Ectodermal cell (in vitro differentiated cells): Measurements from ENCODE around the gene ITGA2B.

Experiments used
- H3K27ac ChIP-seq: 2 replicates; pipeline ENCODE4 v1.7.0; 2013; ENCODE audit warnings: mild to moderate bottlenecking, low read depth, low read length; ENCODE audit not compliant: insufficient read depth, poor library complexity, severe bottlenecking
- H3K27me3 ChIP-seq: 2 replicates; pipeline ENCODE4 v1.7.0; 2013; ENCODE audit warnings: mild to moderate bottlenecking, low read length; ENCODE audit not compliant: insufficient read depth, control insufficient read depth, poor library complexity, severe bottlenecking
- H3K36me3 ChIP-seq: one replicate; pipeline ENCODE4 v1.7.0; 2013; ENCODE audit warnings: low read length; ENCODE audit not compliant: control insufficient read depth, insufficient read depth
- H3K4me1 ChIP-seq: one replicate; pipeline ENCODE4 v1.7.0; 2013; ENCODE audit warnings: low read length; ENCODE audit not compliant: control insufficient read depth, insufficient read depth
- H3K4me3 ChIP-seq: 2 replicates; pipeline ENCODE4 v1.7.0; 2013; ENCODE audit warnings: low read depth, low read length, control low read depth; ENCODE audit not compliant: insufficient read depth
- H3K9me3 ChIP-seq: 2 replicates; pipeline ENCODE4 v1.7.0; 2013; ENCODE audit warnings: mild to moderate bottlenecking, low read length, moderate library complexity; ENCODE audit not compliant: control insufficient read depth
- WGBS, 2 experiments: methylation state at CpG; one replicate each; pipeline ENCODE4 v1.1.7; 2013; ENCODE audit warnings: missing lambda C conversion rate in 2 of 2; 5-methylcytosine and 5-hydroxymethylcytosine counted together

Gene ITGA2B

GRCh38 chr17:44360144-44360533 is 29.3 kb downstream of the ITGA2B start:
- Histone ChIP-seq H3K4me1 (peaks cover 26% of the 10 kb centered on the region), H3K27ac (no peak overlapping the region), H3K4me3 (no peak overlapping the region), H3K9me3 (no peaks in the 10 kb centered on the region), H3K27me3 (peaks cover 4% of the 10 kb centered on the region), H3K36me3 (peaks cover 10% of the 10 kb centered on the region)
- 90 to 92% methylated on average over 6 of the region's 6 CpGs for WGBS, 2 experiments

- Histone ChIP-seq H3K9me3 (no peaks in the 10 kb centered on the region), H3K4me1 (peaks cover 26% of the 10 kb centered on the region), H3K27me3 (no peaks in the 10 kb centered on the region), H3K4me3 (no peak overlapping the region), H3K27ac (no peak overlapping the region), H3K36me3 (peaks cover 11% of the 10 kb centered on the region)
- WGBS, 2 experiments = 95 to 96% methylated on average over 14 of the region's 14 CpGs
Observed at GRCh38 chr17:44359458-44360143, 29.8 kb downstream of the ITGA2B start.

GRCh38 chr17:44359006-44359405 is 30.4 kb downstream of the ITGA2B start:
- Histone ChIP-seq H3K4me1 (peaks cover 25% of the 10 kb centered on the region), H3K4me3 (no peak overlapping the region), H3K27ac (no peak overlapping the region), H3K9me3 (no peaks in the 10 kb centered on the region), H3K36me3 (peaks cover 11% of the 10 kb centered on the region), H3K27me3 (no peaks in the 10 kb centered on the region)
- 95 to 97% methylated on average over 6 of the region's 6 CpGs for WGBS, 2 experiments

GRCh38 chr17:44358066-44358465 is 31.4 kb downstream of the ITGA2B start:
- peaks cover 7% of the 10 kb centered on the region for H3K27me3 ChIP-seq
- no peak overlapping the region for H3K27ac ChIP-seq
- peaks cover 11% of the 10 kb centered on the region for H3K36me3 ChIP-seq
- WGBS, 2 experiments = 92 to 95% methylated on average over 9 of the region's 9 CpGs
- H3K4me3 ChIP-seq = no peak overlapping the region
- peaks cover 23% of the 10 kb centered on the region for H3K4me1 ChIP-seq
- H3K9me3 ChIP-seq = no peaks in the 10 kb centered on the region

GRCh38 chr17:44356241-44356640 is 33.2 kb downstream of the ITGA2B start:
- H3K9me3 ChIP-seq = no peaks in the 10 kb centered on the region
- no peak overlapping the region for H3K4me3 ChIP-seq
- WGBS, 2 experiments = 94 to 96% methylated on average over 11 of the region's 11 CpGs
- no peak overlapping the region for H3K27ac ChIP-seq
- H3K36me3 ChIP-seq = peaks cover 11% of the 10 kb centered on the region
- H3K4me1 ChIP-seq = peaks cover 11% of the 10 kb centered on the region
- peaks cover 8% of the 10 kb centered on the region for H3K27me3 ChIP-seq

DNA sequence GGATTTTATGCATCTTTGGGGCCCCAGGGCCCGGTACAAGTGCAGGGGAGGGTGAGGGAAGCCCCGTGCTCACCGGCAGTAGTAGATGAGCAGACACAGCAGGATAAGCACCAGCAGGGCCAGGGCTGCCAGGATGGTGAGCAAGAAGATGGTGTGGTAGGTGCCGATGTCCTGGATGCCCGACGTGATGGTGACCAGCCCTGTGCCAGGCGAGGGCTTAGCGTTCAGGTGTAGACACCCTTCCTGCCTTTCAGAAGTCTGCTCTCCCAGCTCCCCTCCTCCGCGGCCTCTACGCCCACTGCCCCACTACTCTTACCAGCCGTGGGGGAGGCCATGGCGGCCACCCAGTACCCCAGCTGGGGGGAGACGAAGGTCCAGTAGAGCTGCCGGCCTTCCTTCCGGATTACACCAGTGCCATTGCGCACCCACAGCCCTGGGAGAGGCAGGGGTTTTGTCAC is 33.8 kb downstream of the ITGA2B start:
- Histone ChIP-seq H3K27ac (no peak overlapping the region), H3K9me3 (no peaks in the 10 kb centered on the region), H3K36me3 (peaks cover 11% of the 10 kb centered on the region), H3K4me3 (no peak overlapping the region), H3K4me1 (peaks cover 6% of the 10 kb centered on the region), H3K27me3 (peaks cover 8% of the 10 kb centered on the region)
- WGBS, 2 experiments = 93 to 94% methylated on average over 17 of the region's 17 CpGs

DNA sequence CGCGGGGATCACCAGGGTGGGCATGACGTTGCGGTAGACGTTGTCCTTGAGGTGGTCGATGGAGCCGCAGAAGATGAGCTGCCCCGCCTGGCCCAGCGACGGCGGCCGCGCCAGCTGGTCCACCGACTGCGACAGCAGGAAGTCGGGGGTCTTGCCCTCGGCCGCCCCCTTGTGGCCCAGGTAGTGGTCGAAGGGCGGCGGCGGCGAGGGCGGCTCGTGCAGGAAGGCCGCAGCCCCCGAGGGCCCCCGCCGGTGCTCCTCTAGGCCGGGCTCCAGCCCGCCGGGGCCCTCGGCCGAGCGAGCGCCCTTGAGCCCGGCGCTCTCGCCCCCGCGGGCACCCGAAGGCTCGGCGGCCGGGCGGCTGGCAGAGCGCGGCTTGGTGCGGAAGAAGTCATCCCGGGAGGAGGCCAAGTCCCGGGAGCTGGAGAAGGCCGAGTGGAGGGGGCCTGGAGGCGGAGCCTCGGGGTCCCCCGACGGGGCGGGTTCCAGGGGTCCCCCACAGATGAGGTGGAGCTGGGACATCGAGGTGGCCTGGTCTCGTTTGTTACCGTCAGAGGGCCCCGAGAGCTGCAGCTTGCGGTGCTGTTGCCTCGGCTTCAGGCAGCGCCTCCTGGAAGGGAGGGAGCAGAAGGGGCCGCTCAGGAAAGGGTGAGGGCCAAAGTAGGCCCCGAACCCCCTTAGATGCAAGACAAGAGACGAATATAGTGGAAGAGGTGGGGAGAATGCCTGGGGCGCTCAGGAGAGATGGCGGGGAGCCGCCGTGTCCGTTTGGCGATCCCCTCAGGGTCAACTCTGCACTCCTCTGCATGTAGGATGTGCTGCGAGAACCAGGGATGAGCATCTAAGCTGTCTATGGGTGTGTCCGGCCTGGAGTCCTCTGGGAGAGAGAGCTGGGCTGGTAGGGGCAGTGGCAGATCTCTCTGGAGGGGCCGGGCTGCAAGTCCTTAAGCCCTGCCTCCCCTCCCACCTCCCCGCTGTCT is 34.6 kb downstream of the ITGA2B start:
- Histone ChIP-seq H3K4me1 (no peaks in the 10 kb centered on the region), H3K36me3 (peaks cover 11% of the 10 kb centered on the region), H3K27ac (no peak overlapping the region), H3K27me3 (peaks cover 8% of the 10 kb centered on the region), H3K9me3 (no peaks in the 10 kb centered on the region), H3K4me3 (no peak overlapping the region)
- WGBS, 2 experiments = 35 to 36% methylated on average over 77 of the region's 77 CpGs

DNA sequence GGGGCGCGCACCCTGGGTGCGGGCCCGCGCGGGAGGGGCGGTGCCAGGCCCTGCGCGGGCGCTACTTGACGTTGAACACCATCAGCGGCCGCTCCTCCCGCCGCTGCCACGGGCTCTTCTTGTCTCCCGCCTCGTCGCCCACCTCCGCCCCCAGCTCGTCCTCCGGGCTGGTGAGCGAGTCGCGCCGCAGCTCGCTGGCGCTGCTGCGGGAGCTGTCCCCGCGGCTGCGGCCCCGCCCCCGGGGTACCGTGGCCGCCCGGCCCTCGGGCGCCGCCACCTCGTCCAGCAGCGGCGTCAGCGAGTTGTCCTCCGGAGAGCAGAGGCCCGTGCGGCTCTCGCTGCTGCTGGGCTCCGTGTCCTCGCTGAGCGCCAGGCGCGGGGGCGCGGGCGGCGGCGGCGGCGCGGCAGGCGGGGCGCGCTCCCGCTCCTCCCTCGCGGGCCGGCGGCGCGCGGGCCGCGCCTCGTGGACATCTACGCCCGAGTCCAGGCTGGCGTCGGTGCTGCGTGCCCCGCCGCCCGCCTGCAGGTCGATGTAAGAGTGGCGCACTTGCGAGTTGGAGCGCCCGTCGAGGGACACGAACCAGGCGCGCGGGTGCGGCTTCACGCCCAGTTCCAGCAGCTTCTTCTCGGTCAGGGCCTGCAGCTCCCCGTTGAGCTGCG is 35.6 kb downstream of the ITGA2B start:
- no peaks in the 10 kb centered on the region for H3K9me3 ChIP-seq
- H3K4me3 ChIP-seq = no peak overlapping the region
- no peak overlapping the region for H3K27ac ChIP-seq
- peaks cover 8% of the 10 kb centered on the region for H3K36me3 ChIP-seq
- H3K4me1 ChIP-seq = no peaks in the 10 kb centered on the region
- 9% methylated on average over 98 of the region's 98 CpGs for WGBS, 2 experiments
- peaks cover 8% of the 10 kb centered on the region for H3K27me3 ChIP-seq

DNA sequence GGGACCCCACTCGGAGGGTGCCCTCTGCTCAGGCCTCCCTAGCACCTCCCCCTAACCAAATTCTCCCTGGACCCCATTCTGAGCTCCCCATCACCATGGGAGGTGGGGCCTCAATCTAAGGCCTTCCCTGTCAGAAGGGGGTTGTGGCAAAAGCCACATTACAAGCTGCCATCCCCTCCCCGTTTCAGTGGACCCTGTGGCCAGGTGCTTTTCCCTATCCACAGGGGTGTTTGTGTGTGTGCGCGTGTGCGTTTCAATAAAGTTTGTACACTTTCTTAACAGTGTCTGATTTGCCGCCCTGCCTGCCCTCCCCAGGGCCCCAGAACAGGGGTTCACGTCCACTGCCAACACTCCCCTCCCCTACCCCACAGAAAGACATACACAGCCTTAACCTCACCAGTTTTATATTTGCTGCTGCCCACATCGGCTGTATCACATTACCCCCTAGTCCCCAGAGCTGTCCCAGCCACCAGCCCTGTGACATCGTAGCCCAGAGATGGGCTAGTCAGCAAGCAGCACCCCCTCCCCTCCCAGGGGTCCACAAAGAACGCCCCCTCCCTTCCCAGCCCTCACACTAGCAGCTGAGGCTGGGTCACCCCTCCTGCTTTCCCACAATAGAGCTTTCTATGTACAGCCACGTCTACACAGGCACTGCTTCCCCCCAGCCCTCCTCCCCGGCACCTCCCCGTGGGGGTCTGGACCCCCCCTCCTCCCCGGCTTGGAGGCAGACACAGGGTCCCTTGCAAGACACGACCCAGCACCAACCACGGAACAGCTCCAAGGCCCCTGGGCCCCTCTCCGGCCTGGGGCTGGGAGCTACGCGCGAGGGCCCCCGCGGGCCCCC is 36.4 kb downstream of the ITGA2B start:
- H3K9me3 ChIP-seq = no peaks in the 10 kb centered on the region
- peaks cover 6% of the 10 kb centered on the region for H3K36me3 ChIP-seq
- no peak overlapping the region for H3K4me3 ChIP-seq
- 59 to 60% methylated on average over 22 of the region's 22 CpGs for WGBS, 2 experiments
- H3K4me1 ChIP-seq = no peaks in the 10 kb centered on the region
- H3K27me3 ChIP-seq = peaks cover 8% of the 10 kb centered on the region
- no peak overlapping the region for H3K27ac ChIP-seq
